HG02678 (cell line): ENCODE data around the gene MBNL2.

ENCODE experiments used
- ATAC-seq: cut with Tn5 transposase; IDR thresholded peaks from one replicate; pipeline ENCODE4 v1.9.1; 2021; ENCODE audit warnings: mild to moderate bottlenecking, moderate library complexity; ENCODE audit not compliant: unreplicated experiment

The MBNL2 gene

GRCh38 chr13:97221989-97222700 lies at the start of gene MBNL2:
TSS of gene MBNL2 (plus strand) at chr13:97222333. CDS start at chr13:97276236, 53,903 bp downstream.
- peak; percentile 96 for ATAC-seq

GRCh38 chr13:97174638-97175037 lies 47.5 kb upstream of the MBNL2 start:
- no peak for ATAC-seq

GRCh38 chr13:97175041-97175440 lies 47.1 kb upstream of the MBNL2 start:
- no peak for ATAC-seq

- ATAC-seq, result no peak
Measured at GRCh38 chr13:97179501-97179900, 42.6 kb upstream of the MBNL2 start.

GRCh38 chr13:97182111-97182890 lies 39.8 kb upstream of the MBNL2 start:
- ATAC-seq, result no peak

GRCh38 chr13:97185291-97185690 lies 36.8 kb upstream of the MBNL2 start:
- no peak for ATAC-seq

- ATAC-seq, result no peak
Measured at GRCh38 chr13:97185751-97186150, 36.4 kb upstream of the MBNL2 start.

- ATAC-seq, result no peak
Measured at GRCh38 chr13:97188207-97188606, 33.9 kb upstream of the MBNL2 start.

- no peak for ATAC-seq
Measured at GRCh38 chr13:97189928-97190327, 32.2 kb upstream of the MBNL2 start.

GRCh38 chr13:97191142-97191541 lies 31.0 kb upstream of the MBNL2 start:
- ATAC-seq, result no peak

- no peak for ATAC-seq
Measured at GRCh38 chr13:97191615-97192014, 30.5 kb upstream of the MBNL2 start.

GRCh38 chr13:97192166-97192565 lies 30.0 kb upstream of the MBNL2 start:
- ATAC-seq, result no peak

- no peak for ATAC-seq
Measured at GRCh38 chr13:97193577-97193976, 28.6 kb upstream of the MBNL2 start.

GRCh38 chr13:97194479-97194878 lies 27.7 kb upstream of the MBNL2 start:
- ATAC-seq, result no peak

GRCh38 chr13:97196340-97196739 lies 25.8 kb upstream of the MBNL2 start:
- ATAC-seq, result no peak

- ATAC-seq, result no peak
Measured at GRCh38 chr13:97198753-97199152, 23.4 kb upstream of the MBNL2 start.

- no peak for ATAC-seq
Measured at GRCh38 chr13:97199451-97199850, 22.7 kb upstream of the MBNL2 start.

- no peak for ATAC-seq
Measured at GRCh38 chr13:97200081-97200942, 21.8 kb upstream of the MBNL2 start.

GRCh38 chr13:97202761-97203160 lies 19.4 kb upstream of the MBNL2 start:
- ATAC-seq, result no peak

- no peak for ATAC-seq
Measured at GRCh38 chr13:97205465-97205864, 16.7 kb upstream of the MBNL2 start.

GRCh38 chr13:97205982-97206381 lies 16.2 kb upstream of the MBNL2 start:
- no peak for ATAC-seq
